ENCODE measurements around the gene ATP2A1.

- TF ChIP-seq MAX (IDR thresholded peaks at IDR 0.05) (no peak), ZBTB7A (IDR thresholded peaks at IDR 0.05; ENCODE audit: low read depth) (no peak), CREB1 (IDR thresholded peaks at IDR 0.05; ENCODE audit: low read depth) (no peak), NFIC (IDR thresholded peaks at IDR 0.05) (no peak), TCF12 (IDR thresholded peaks at IDR 0.05; ENCODE audit: low read depth) (no peak), EP300 (IDR thresholded peaks at IDR 0.05; ENCODE audit: borderline replicate concordance) (no peak), RAD21 (IDR thresholded peaks at IDR 0.05; ENCODE audit: low read depth) (no peak), REST (IDR thresholded peaks at IDR 0.05; ENCODE audit: low read depth) (no peak)
Measured at GRCh38 chr16:28836761-28837064, 41.6 kb upstream of the ATP2A1 start.
